ENCODE measurements around the gene TSHZ2.

- TF ChIP-seq CTCF (IDR thresholded peaks at IDR 0.05) (no peak), POLR2A (IDR thresholded peaks at IDR 0.05) (no peak)
Measured at GRCh38 chr20:53512076-53512475, 539.9 kb downstream of the TSHZ2 start.
